HCT116 (cell line): Measurements from ENCODE around the gene TRIM72. TPM values are rescaled to one million over a fixed set of nuclear protein-coding genes. Genes with fewer than 3 reads are reported as not detected.
A peak's percentile ranks its signal among the peaks of the same experiment; 100 is the strongest.

Experiments used
- ATAC-seq: fragments of 200-7000 bp; cut with Tn5 transposase; 2 replicates; pipeline ENCODE4 v1.9.1; 2020; ENCODE audit warnings: mild to moderate bottlenecking, moderate library complexity
- BruUV-seq: library from RNA; stranded (reverse); fragments of 400-500 nt; replicated peaks from 2 replicates; lab custom pipeline; 2021; lab: Mats Ljungman, UMichigan
- CTCF ChIA-PET: fragments of 300-600 bp; sonication (Branson Sonifier 250); formaldehyde crosslinking; loops from one replicate; lab custom pipeline; 2021; ENCODE audit warnings: antibody characterized with exemption; lab: Charles Lee
- POLR2A ChIA-PET: fragments of 300-600, 350-600 bp; sonication (Branson Sonifier 250); formaldehyde crosslinking; loops from one replicate; lab custom pipeline; 2021; ENCODE audit warnings: antibody characterized with exemption; lab: Charles Lee
- RAD21 ChIA-PET, 2 experiments: fragments of 300-600 bp; sonication (Branson Sonifier 250); formaldehyde crosslinking; loops; one replicate each; lab custom pipeline; 2023; ENCODE audit warnings: low total read pairs in 2 of 2; ENCODE audit not compliant: uncharacterized antibody in 2 of 2, unreplicated experiment in 2 of 2, low non-redundant PET in 1 of 2; lab: Charles Lee
- DNase-seq: peaks from one replicate; pipeline ENCODE4 v3.0.0-alpha.2; 2010; ENCODE audit warnings: low read depth, low spot score
- H2AFZ ChIP-seq: fragments of 200-600 bp; shearing (Covaris generic), sonication (generic); 2 replicates; pipeline ENCODE4 v1.6.1; 2017; ENCODE audit warnings: low read depth, mixed run types, mixed read lengths, antibody characterized with exemption, low read length; ENCODE audit not compliant: poor library complexity, severe bottlenecking
- H3K27ac ChIP-seq: 2 replicates; pipeline ENCODE4 v1.5.1; 2012; ENCODE audit warnings: low read depth, low read length
- H3K27me3 ChIP-seq: fragments of 200-600 bp; sonication (generic); 2 replicates; pipeline ENCODE4 v1.6.1; 2016; ENCODE audit warnings: mixed run types, low read length, mixed read lengths; ENCODE audit not compliant: insufficient read depth
- H3K36me3 ChIP-seq, 2 experiments: fragments of 200-500 bp in 1 of 2; fragments of 200-600 bp in 1 of 2; sonication (Bioruptor generic) in 1 of 2; sonication (generic) in 1 of 2; 2 replicates each; pipeline versions ENCODE4 v1.5.1 to v1.6.1; 2014 to 2016; ENCODE audit warnings: low read length in 2 of 2, inconsistent platforms in 1 of 2, mixed read lengths in 1 of 2, mixed run types in 1 of 2; ENCODE audit not compliant: insufficient read depth in 2 of 2, control insufficient read depth in 1 of 2
- H3K4me1 ChIP-seq, 2 experiments: fragments of 200-600 bp in 1 of 2; sonication (generic) in 1 of 2; 2 replicates each; pipeline versions ENCODE4 v1.5.1 to v1.6.1; 2012 to 2017; ENCODE audit warnings: low read length in 2 of 2, inconsistent platforms in 1 of 2, mild to moderate bottlenecking in 1 of 2, mixed read lengths in 1 of 2, mixed run types in 1 of 2, moderate library complexity in 1 of 2; ENCODE audit not compliant: insufficient read depth in 2 of 2, control insufficient read depth in 1 of 2
- H3K4me2 ChIP-seq: fragments of 200-600 bp; sonication (generic); 2 replicates; pipeline ENCODE4 v1.6.1; 2017; ENCODE audit warnings: mixed run types, low read length, mixed read lengths
- H3K4me3 ChIP-seq, 2 experiments: fragments of 200-600 bp in 1 of 2; sonication (generic) in 1 of 2; replicated peaks in 1 of 2; 2 replicates each; pipeline ENCODE4 v1.5.1; 2011 to 2016; ENCODE audit warnings: low read length in 2 of 2, control low read depth in 1 of 2, low read depth in 1 of 2, mild to moderate bottlenecking in 1 of 2, mixed read lengths in 1 of 2, mixed run types in 1 of 2
- H3K79me2 ChIP-seq: fragments of 200-600 bp; sonication (generic); 2 replicates; pipeline ENCODE4 v1.6.1; 2017; ENCODE audit warnings: mild to moderate bottlenecking, mixed run types, low read length, moderate library complexity, mixed read lengths; ENCODE audit not compliant: insufficient read depth
- H3K9ac ChIP-seq: fragments of 200-600 bp; sonication (generic); 2 replicates; pipeline ENCODE4 v1.6.1; 2016; ENCODE audit warnings: low read length, mixed read lengths
- H3K9me2 ChIP-seq: fragments of 200-600 bp; sonication (generic), shearing (Covaris generic); 2 replicates; pipeline ENCODE4 v1.6.1; 2017; ENCODE audit warnings: mixed run types, mild to moderate bottlenecking, moderate library complexity; ENCODE audit not compliant: insufficient read depth
- H3K9me3 ChIP-seq, 2 experiments: fragments of 200-500 bp in 1 of 2; fragments of 200-600 bp in 1 of 2; sonication (Bioruptor generic) in 1 of 2; sonication (generic) in 1 of 2; 2 replicates each; pipeline ENCODE4 v1.6.1; 2014 to 2017; ENCODE audit warnings: low read length in 2 of 2, mixed read lengths in 2 of 2, inconsistent platforms in 1 of 2, low read depth in 1 of 2, mild to moderate bottlenecking in 1 of 2, mixed run types in 1 of 2, moderate library complexity in 1 of 2; ENCODE audit not compliant: control insufficient read depth in 1 of 2, insufficient read depth in 1 of 2
- H4K20me1 ChIP-seq: fragments of 200-600 bp; sonication (generic), shearing (Covaris generic); 2 replicates; pipeline ENCODE4 v1.6.1; 2017; ENCODE audit warnings: mixed run types, mild to moderate bottlenecking, moderate library complexity; ENCODE audit not compliant: insufficient read depth
- CBX3 ChIP-seq: IDR thresholded peaks from 2 replicates; pipeline ENCODE4 v1.6.1; 2012; ENCODE audit warnings: low read depth
- CEBPB ChIP-seq: IDR thresholded peaks from 2 replicates; pipeline ENCODE4 v1.6.1; 2012; ENCODE audit warnings: low read depth
- CTCF ChIP-seq, 3 experiments: fragments of 200-600 bp in 1 of 3; sonication (generic) in 1 of 3; IDR thresholded peaks in 2 of 3; conservative IDR thresholded peaks in 1 of 3; 2 replicates each; pipeline ENCODE4 v1.5.1; 2012 to 2017; ENCODE audit warnings: low read depth in 2 of 3, low read length in 2 of 3, antibody characterized with exemption in 1 of 3, borderline replicate concordance in 1 of 3, control low read depth in 1 of 3, mild to moderate bottlenecking in 1 of 3, mixed read lengths in 1 of 3, mixed run types in 1 of 3, moderate library complexity in 1 of 3; ENCODE audit not compliant: insufficient read depth in 1 of 3
- EGR1 ChIP-seq: IDR thresholded peaks from 2 replicates; pipeline ENCODE4 v1.6.1; 2012; ENCODE audit warnings: low read depth
- ELF1 ChIP-seq: IDR thresholded peaks from 2 replicates; pipeline ENCODE4 v1.6.1; 2012; ENCODE audit warnings: low read depth, borderline replicate concordance
- EZH2 ChIP-seq: fragments of 200-600 bp; sonication (generic); IDR thresholded peaks from 2 replicates; pipeline ENCODE4 v1.6.1; 2017; ENCODE audit warnings: antibody characterized with exemption, mixed run types
- EZH2phosphoT487 ChIP-seq: fragments of 200-600 bp; IDR thresholded peaks from 2 replicates; pipeline ENCODE4 v1.6.1; 2018; ENCODE audit warnings: antibody characterized with exemption, borderline replicate concordance
- FOSL1 ChIP-seq: IDR thresholded peaks from 2 replicates; pipeline ENCODE4 v1.6.1; 2012; ENCODE audit warnings: low read depth
- POLR2A ChIP-seq: IDR thresholded peaks from 2 replicates; pipeline ENCODE4 v1.7.0; 2011; ENCODE audit warnings: borderline replicate concordance; ENCODE audit not compliant: insufficient read depth, insufficient read length; ENCODE audit errors: extremely low read depth
- POLR2AphosphoS5 ChIP-seq: IDR thresholded peaks from 2 replicates; pipeline ENCODE4 v1.6.1; 2011; ENCODE audit warnings: mild to moderate bottlenecking, low read depth, low read length, moderate library complexity
- RAD21 ChIP-seq: IDR thresholded peaks from 2 replicates; pipeline ENCODE4 v1.6.1; 2012; ENCODE audit warnings: low read depth, mild to moderate bottlenecking
- SP1 ChIP-seq: IDR thresholded peaks from 2 replicates; pipeline ENCODE4 v1.6.1; 2012; ENCODE audit warnings: low read depth
- TCF7L2 ChIP-seq: IDR thresholded peaks from 2 replicates; pipeline ENCODE4 v1.7.0; 2011; ENCODE audit warnings: borderline replicate concordance, inconsistent platforms; ENCODE audit not compliant: insufficient read depth, insufficient read length; ENCODE audit errors: extremely low read depth
- YY1 ChIP-seq: IDR thresholded peaks from 2 replicates; pipeline ENCODE4 v1.6.1; 2011; ENCODE audit warnings: low read length, low read depth, moderate library complexity, mild to moderate bottlenecking; ENCODE audit not compliant: insufficient replicate concordance; ENCODE audit errors: extremely low read depth
- ZBTB33 ChIP-seq: IDR thresholded peaks from 2 replicates; pipeline ENCODE4 v1.6.1; 2011; ENCODE audit warnings: mild to moderate bottlenecking, low read length, moderate library complexity; ENCODE audit not compliant: insufficient replicate concordance; ENCODE audit errors: extremely low read depth
- ZFX ChIP-seq: fragments of 450-650 bp; IDR thresholded peaks from 2 replicates; pipeline ENCODE4 v1.6.1; 2017
- ZNF274 ChIP-seq: fragments of 200-500 bp; sonication (Bioruptor generic); IDR thresholded peaks from 2 replicates; pipeline ENCODE4 v1.6.1; 2014; ENCODE audit warnings: mild to moderate bottlenecking, low read depth, low read length, inconsistent platforms
- intact Hi-C: fragments of 100-400 bp; cut with micrococcal nuclease; formaldehyde crosslinking; loops from 2 replicates; pipeline ENCODE4 v1.10.0; 2022
- total RNA-seq: library from RNA; stranded (reverse); gene quantifications from one replicate; pipeline ENCODE4 v1.2.1, GENCODE V29; 2021; ENCODE audit not compliant: unreplicated experiment
- TF ChIP-seq, protein P1 (sequence below): IDR thresholded peaks from 2 replicates; pipeline ENCODE4 v1.6.1; 2012; ENCODE audit warnings: low read depth
- TF ChIP-seq, protein P2 (sequence below): IDR thresholded peaks from 2 replicates; pipeline ENCODE4 v1.6.1; 2012
- TF ChIP-seq, protein P3 (sequence below): IDR thresholded peaks from 2 replicates; pipeline ENCODE4 v1.6.1; 2012

Gene TRIM72
- total RNA-seq, 1 experiment from 2014 or later: 43.8 TPM

GRCh38 chr16:31168848-31169247 lies 45.1 kb upstream of the TRIM72 start:
- ATAC-seq: peak; percentile 58; the same call in 1 of the 2 replicates
- H3K4me1 ChIP-seq: peaks cover 0 to 3% of the 10 kb centered on the region in 2 experiments; a peak in 1 of 4 replicates
- H3K27ac ChIP-seq: no peak overlapping the region
- ChIA-PET CTCF (no interaction called here), POLR2A (no interaction called here)
- H4K20me1 ChIP-seq: no peaks in the 10 kb centered on the region
- H3K4me3 ChIP-seq: no peak overlapping the region
- TF ChIP-seq CBX3 (no peak), FOSL1 (no peak), EZH2 (no peak), EZH2phosphoT487 (no peak), RAD21 (no peak), CTCF (IDR thresholded peaks at IDR 0.05 in 2 of 3, conservative IDR thresholded peaks at IDR 0.05 in 1 of 3; ENCODE audit: borderline replicate concordance in 1 of 3, insufficient read depth in 1 of 3, low read depth in 2 of 3, low read length in 2 of 3) (no peak), ELF1 (no peak), ZBTB33 (no peak), CEBPB (no peak), SP1 (no peak), POLR2A (no peak), YY1 (no peak), ZNF274 (no peak), EGR1 (no peak), POLR2AphosphoS5 (no peak), ZFX (no peak), TCF7L2 (no peak)
- TF ChIP-seq, protein P1, sequence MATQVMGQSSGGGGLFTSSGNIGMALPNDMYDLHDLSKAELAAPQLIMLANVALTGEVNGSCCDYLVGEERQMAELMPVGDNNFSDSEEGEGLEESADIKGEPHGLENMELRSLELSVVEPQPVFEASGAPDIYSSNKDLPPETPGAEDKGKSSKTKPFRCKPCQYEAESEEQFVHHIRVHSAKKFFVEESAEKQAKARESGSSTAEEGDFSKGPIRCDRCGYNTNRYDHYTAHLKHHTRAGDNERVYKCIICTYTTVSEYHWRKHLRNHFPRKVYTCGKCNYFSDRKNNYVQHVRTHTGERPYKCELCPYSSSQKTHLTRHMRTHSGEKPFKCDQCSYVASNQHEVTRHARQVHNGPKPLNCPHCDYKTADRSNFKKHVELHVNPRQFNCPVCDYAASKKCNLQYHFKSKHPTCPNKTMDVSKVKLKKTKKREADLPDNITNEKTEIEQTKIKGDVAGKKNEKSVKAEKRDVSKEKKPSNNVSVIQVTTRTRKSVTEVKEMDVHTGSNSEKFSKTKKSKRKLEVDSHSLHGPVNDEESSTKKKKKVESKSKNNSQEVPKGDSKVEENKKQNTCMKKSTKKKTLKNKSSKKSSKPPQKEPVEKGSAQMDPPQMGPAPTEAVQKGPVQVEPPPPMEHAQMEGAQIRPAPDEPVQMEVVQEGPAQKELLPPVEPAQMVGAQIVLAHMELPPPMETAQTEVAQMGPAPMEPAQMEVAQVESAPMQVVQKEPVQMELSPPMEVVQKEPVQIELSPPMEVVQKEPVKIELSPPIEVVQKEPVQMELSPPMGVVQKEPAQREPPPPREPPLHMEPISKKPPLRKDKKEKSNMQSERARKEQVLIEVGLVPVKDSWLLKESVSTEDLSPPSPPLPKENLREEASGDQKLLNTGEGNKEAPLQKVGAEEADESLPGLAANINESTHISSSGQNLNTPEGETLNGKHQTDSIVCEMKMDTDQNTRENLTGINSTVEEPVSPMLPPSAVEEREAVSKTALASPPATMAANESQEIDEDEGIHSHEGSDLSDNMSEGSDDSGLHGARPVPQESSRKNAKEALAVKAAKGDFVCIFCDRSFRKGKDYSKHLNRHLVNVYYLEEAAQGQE: no peak
- TF ChIP-seq, protein P2, sequence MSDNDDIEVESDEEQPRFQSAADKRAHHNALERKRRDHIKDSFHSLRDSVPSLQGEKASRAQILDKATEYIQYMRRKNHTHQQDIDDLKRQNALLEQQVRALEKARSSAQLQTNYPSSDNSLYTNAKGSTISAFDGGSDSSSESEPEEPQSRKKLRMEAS: no peak
- TF ChIP-seq, protein P3, sequence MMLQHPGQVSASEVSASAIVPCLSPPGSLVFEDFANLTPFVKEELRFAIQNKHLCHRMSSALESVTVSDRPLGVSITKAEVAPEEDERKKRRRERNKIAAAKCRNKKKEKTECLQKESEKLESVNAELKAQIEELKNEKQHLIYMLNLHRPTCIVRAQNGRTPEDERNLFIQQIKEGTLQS: no peak
- TF ChIP-seq, all 23 proteins: peak for 0
- RAD21 ChIA-PET: no interaction called here
- intact Hi-C loops: no loop called here
- no peak overlapping the region for H3K4me2 ChIP-seq
- H3K9ac ChIP-seq: no peak overlapping the region
- no peak overlapping the region for H2AFZ ChIP-seq
- H3K79me2 ChIP-seq: no peaks in the 10 kb centered on the region
- no peaks in the 10 kb centered on the region for H3K27me3 ChIP-seq
- no peaks in the 10 kb centered on the region for H3K9me2 ChIP-seq
- H3K36me3 ChIP-seq: no peaks in the 10 kb centered on the region
- H3K9me3 ChIP-seq: no peaks in the 10 kb centered on the region
- no TSS peak for BruUV-seq
- DNase-seq: no peak
